GM12878 (cell line): ENCODE measurements around the gene TMEM198. TPM values are rescaled to one million over a fixed set of nuclear protein-coding genes. Genes with fewer than 3 reads are reported as not detected.

Experiments
- ATAC-seq: fragments of 200-7000 bp; cut with Tn5 transposase; 3 replicates; pipeline ENCODE4 v1.9.1; 2020; ENCODE audit warnings: mild to moderate bottlenecking, moderate library complexity
- BruUV-seq: library from RNA; stranded (reverse); fragments of 400-500 nt; replicated peaks from 2 replicates; lab custom pipeline; 2021; lab: Mats Ljungman, UMichigan
- CTCF ChIA-PET: fragments of 300-600 bp; sonication (Branson Sonifier 250); formaldehyde crosslinking; extraction: SDS; loops from one replicate; lab custom pipeline; 2021; ENCODE audit warnings: inconsistent platforms; lab: Yijun Ruan, JAX
- POLR2A ChIA-PET: fragments of 350-600 bp; formaldehyde crosslinking; extraction: SDS; loops from one replicate; lab custom pipeline; 2021; ENCODE audit warnings: inconsistent platforms; lab: Charles Lee
- RAD21 ChIA-PET: fragments of 300-600 bp; sonication (Branson Sonifier 250); formaldehyde crosslinking; loops from one replicate; lab custom pipeline; 2023; ENCODE audit warnings: antibody characterized with exemption; ENCODE audit not compliant: unreplicated experiment; lab: Charles Lee
- SMC1A ChIA-PET: fragments of 300-600 bp; sonication (Branson Sonifier 250); formaldehyde crosslinking; loops from one replicate; lab custom pipeline; 2023; ENCODE audit not compliant: unreplicated experiment, uncharacterized antibody; lab: Charles Lee
- DNase-seq: peaks from one replicate; pipeline ENCODE4 v3.0.0-alpha.2; 2011; ENCODE audit warnings: low read depth, low spot score
- FAIRE-seq: peaks from 3 replicates; lab custom pipeline; 2011; peaks lifted over from hg19 to GRCh38; lab: Jason Lieb, UNC
- H2AFZ ChIP-seq: 2 replicates; pipeline ENCODE4 v1.6.0; 2011; ENCODE audit warnings: low read depth, low read length, control low read depth; ENCODE audit not compliant: control insufficient read depth
- H3K27ac ChIP-seq: 2 replicates; pipeline ENCODE4 v1.5.1; 2011; ENCODE audit warnings: control low read depth; ENCODE audit not compliant: control insufficient read depth, insufficient read depth
- H3K27me3 ChIP-seq, 2 experiments: replicated peaks in 1 of 2; 2 replicates each; pipeline versions ENCODE4 v1.6.0 to v1.6.1; 2011; ENCODE audit warnings: low read length in 1 of 2; ENCODE audit not compliant: control insufficient read depth in 2 of 2, insufficient read depth in 2 of 2
- H3K36me3 ChIP-seq, 2 experiments: 2 replicates each; pipeline ENCODE4 v1.5.1; 2011; ENCODE audit warnings: low read length in 1 of 2; ENCODE audit not compliant: control insufficient read depth in 2 of 2, insufficient read depth in 2 of 2
- H3K4me1 ChIP-seq: 2 replicates; pipeline ENCODE4 v1.6.1; 2011; ENCODE audit warnings: mild to moderate bottlenecking, low read length, moderate library complexity, mixed read lengths; ENCODE audit not compliant: control insufficient read depth, insufficient read depth
- H3K4me2 ChIP-seq: 2 replicates; pipeline ENCODE4 v1.6.0; 2011; ENCODE audit warnings: control low read depth; ENCODE audit not compliant: control insufficient read depth, insufficient read depth
- H3K4me3 ChIP-seq: fragments of 200-600 bp; sonication (generic); 2 replicates; pipeline ENCODE4 v1.5.1; 2016
- H3K79me2 ChIP-seq: 2 replicates; pipeline ENCODE4 v1.6.0; 2011; ENCODE audit warnings: low read length; ENCODE audit not compliant: control insufficient read depth, insufficient read depth
- H3K9ac ChIP-seq: 2 replicates; pipeline ENCODE4 v1.8.0; 2011; ENCODE audit warnings: low read length, control low read depth, mixed read lengths; ENCODE audit not compliant: control insufficient read depth, insufficient read depth
- H3K9me3 ChIP-seq: replicated peaks from 3 replicates; pipeline ENCODE4 v1.5.1; 2011; ENCODE audit warnings: mild to moderate bottlenecking, low read length; ENCODE audit not compliant: control insufficient read depth, insufficient read depth
- H4K20me1 ChIP-seq: 2 replicates; pipeline ENCODE4 v1.6.0; 2011; ENCODE audit not compliant: control insufficient read depth, insufficient read depth
- ASH2L ChIP-seq: fragments of 300-600, 200-600 bp; sonication (generic); IDR thresholded peaks from 2 replicates; pipeline ENCODE4 v1.6.1; 2017; ENCODE audit warnings: low read depth, mild to moderate bottlenecking, borderline replicate concordance
- CHD2 ChIP-seq: IDR thresholded peaks from 2 replicates; pipeline ENCODE4 v1.6.1; 2011; ENCODE audit warnings: low read depth, low read length, improper control_type of control experiment, borderline replicate concordance
- FOS ChIP-seq: IDR thresholded peaks from 3 replicates; pipeline ENCODE4 v1.6.1; 2011; ENCODE audit warnings: borderline replicate concordance; ENCODE audit not compliant: insufficient read length; ENCODE audit errors: extremely low read depth
- FOXK2 ChIP-seq: fragments of 450-650 bp; IDR thresholded peaks from 2 replicates; pipeline ENCODE4 v1.6.1; 2017; ENCODE audit warnings: mild to moderate bottlenecking, moderate library complexity
- FOXM1 ChIP-seq: IDR thresholded peaks from 2 replicates; pipeline ENCODE4 v1.6.1; 2012; ENCODE audit warnings: low read depth, mild to moderate bottlenecking, inconsistent platforms, low read length, moderate library complexity
- HDGF ChIP-seq: fragments of 450-650 bp; IDR thresholded peaks from 2 replicates; pipeline ENCODE4 v1.6.1; 2016; ENCODE audit warnings: antibody characterized with exemption
- IKZF2 ChIP-seq, 2 experiments: fragments of 450-650 bp; IDR thresholded peaks; 2 replicates each; pipeline ENCODE4 v1.6.1; 2017; ENCODE audit warnings: mild to moderate bottlenecking in 2 of 2, moderate library complexity in 2 of 2
- IRF4 ChIP-seq: IDR thresholded peaks from 2 replicates; pipeline ENCODE4 v1.6.1; 2011; ENCODE audit warnings: low read depth, low read length
- LARP7 ChIP-seq: fragments of 450-650 bp; IDR thresholded peaks from 2 replicates; pipeline ENCODE4 v1.6.1; 2017; ENCODE audit warnings: mild to moderate bottlenecking
- NFYA ChIP-seq: IDR thresholded peaks from 2 replicates; pipeline ENCODE4 v1.6.1; 2011; ENCODE audit warnings: low read depth, mild to moderate bottlenecking, low read length, improper control_type of control experiment, borderline replicate concordance
- RAD51 ChIP-seq: fragments of 450-650 bp; IDR thresholded peaks from 2 replicates; pipeline ENCODE4 v1.6.1; 2016; ENCODE audit warnings: moderate library complexity, mild to moderate bottlenecking, inconsistent platforms
- SMARCA5 ChIP-seq: fragments of 450-650 bp; IDR thresholded peaks from 2 replicates; pipeline ENCODE4 v1.6.1; 2017; ENCODE audit warnings: mild to moderate bottlenecking
- SP1 ChIP-seq: IDR thresholded peaks from one replicate; pipeline ENCODE4 v1.6.1; 2011; ENCODE audit warnings: low read depth, low read length
- SREBF1 ChIP-seq: IDR thresholded peaks from 2 replicates; pipeline ENCODE4 v1.6.1; 2012; ENCODE audit warnings: mild to moderate bottlenecking, low read length
- ZNF207 ChIP-seq: fragments of 450-650 bp; IDR thresholded peaks from 2 replicates; pipeline ENCODE4 v1.6.1; 2014; ENCODE audit warnings: antibody characterized with exemption, mild to moderate bottlenecking, borderline replicate concordance
- whole genome bisulfite sequencing: methylation state at CpG from one replicate; pipeline ENCODE4 v1.1.6; 2016; ENCODE audit warnings: low lambda C conversion rate; ENCODE audit not compliant: insufficient replicate concordance, insufficient coverage; ENCODE audit errors: missing lambda C conversion rate; 5-methylcytosine and 5-hydroxymethylcytosine counted together
- in situ Hi-C: fragments of 300-500 bp; cut with MboI; formaldehyde crosslinking; loops from 9 replicates; pipeline ENCODE4 v1.14.3; 2018; ENCODE audit warnings: mixed read lengths
- intact Hi-C: fragments of 100-400 bp; cut with micrococcal nuclease; formaldehyde crosslinking; loops from one replicate; pipeline ENCODE4 v1.14.2; 2022; ENCODE audit not compliant: unreplicated experiment
- polyA plus RNA-seq, 11 experiments: library from polyadenylated mRNA; depleted of rRNA in 4 of 11; unstranded in 6 of 11; stranded (reverse) in 5 of 11; fragments of >200 nt; fragmentation: Nextera tagmentation in 4 of 11; fragmentation: Illumina TruSeq in 1 of 11; extraction: Ambion mirVana in 4 of 11; extraction: Trizol in 1 of 11; gene quantifications; 1 replicate in 1 of 11; 2 replicates in 10 of 11; pipeline versions ENCODE4 v1.2.1 to v1.2.3, GENCODE V29; 2011 to 2016; ENCODE audit warnings: inconsistent platforms in 2 of 11, missing spikeins in 2 of 11, low read depth in 1 of 11
- total RNA-seq, 4 experiments: library from RNA; depleted of rRNA in 3 of 4; stranded (reverse); fragments of >200 nt in 3 of 4; fragmentation: Illumina TruSeq in 1 of 4; extraction: Trizol in 1 of 4; gene quantifications; 2 replicates each; pipeline versions ENCODE4 v1.2.1 to v1.2.3, GENCODE V29; 2013 to 2021
- TF ChIP-seq, protein P1 (sequence below): fragments of 150-350 bp; IDR thresholded peaks from 2 replicates; pipeline ENCODE4 v1.6.1; 2014; ENCODE audit warnings: mild to moderate bottlenecking, low read depth, low read length
- TF ChIP-seq, protein P2 (sequence below): fragments of 450-650 bp; IDR thresholded peaks from 2 replicates; pipeline ENCODE4 v1.6.1; 2016; ENCODE audit warnings: mild to moderate bottlenecking
- TF ChIP-seq, protein P3 (sequence below): IDR thresholded peaks from 2 replicates; pipeline ENCODE4 v1.6.1; 2011; ENCODE audit warnings: borderline replicate concordance, low read depth, mild to moderate bottlenecking, moderate library complexity, mixed read lengths, low read length; ENCODE audit not compliant: insufficient read depth; ENCODE audit errors: extremely low read length

TMEM198 gene
- total and polyA plus RNA-seq, 10 of the 15 experiments (the other 5 are each of a cell fraction or from before 2014, with no cell fraction given): 0.16 to 1.2 (median 0.65) TPM; not detected in 2

DNA sequence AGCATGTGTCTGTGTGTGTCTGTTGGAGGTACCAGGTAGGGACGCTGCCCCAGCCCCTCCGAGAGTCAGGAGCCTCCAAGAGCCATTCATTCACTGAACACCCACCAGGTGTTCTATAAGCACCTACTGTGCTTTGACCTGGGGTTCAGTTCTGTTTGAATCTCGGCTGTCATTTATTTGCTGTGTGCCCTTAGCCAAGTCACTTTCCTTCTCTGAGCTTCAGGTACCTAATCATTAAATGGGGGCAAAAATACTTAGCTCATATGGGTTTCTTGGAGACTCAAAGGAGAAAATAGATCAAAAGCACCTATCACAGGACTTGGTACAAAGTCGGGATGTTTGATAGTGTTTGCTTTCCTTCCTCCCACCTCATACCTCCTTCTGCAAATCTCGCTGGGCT is 16.4 kb upstream of the TMEM198 start:
- Histone ChIP-seq H3K4me3 (no peak overlapping the region), H3K4me2 (no peak overlapping the region), H3K4me1 (no peaks in the 10 kb centered on the region), H2AFZ (no peak overlapping the region), H3K36me3 (no peaks in the 10 kb centered on the region), H3K27ac (no peak overlapping the region), H4K20me1 (no peaks in the 10 kb centered on the region; the same call in 1 of the 2 replicates), H3K9me3 (no peaks in the 10 kb centered on the region), H3K79me2 (no peaks in the 10 kb centered on the region), H3K9ac (no peak overlapping the region), H3K27me3 (peaks cover 16 to 19% of the 10 kb centered on the region in 2 experiments)
- FAIRE-seq: no peak
- CTCF ChIA-PET: interaction anchor here (0.9 to 10.8 kb wide), 7 partner anchors 17 to 125 kb away, joined by 3 to 224 read pairs (median 9); partner anchors contain the start of gene GMPPA
- RAD21 ChIA-PET: interaction anchor here (0.8 to 1.5 kb wide), 4 partner anchors 12 to 125 kb away, joined by 3 to 7 read pairs (median 4); a partner anchor contains a TSS
- in situ Hi-C loops (no loop called here), intact Hi-C loops (no loop called here)
- BruUV-seq: no TSS peak
- SMC1A ChIA-PET: interaction anchor here (1.4 to 4.3 kb wide), 6 partner anchors 9 to 125 kb away, joined by 3 to 41 read pairs (median 8); partner anchors contain the start of gene GMPPA
- DNase-seq: no peak
- POLR2A ChIA-PET: no interaction called here
- no peak for ATAC-seq
- TF ChIP-seq SREBF1 (no peak), ZNF207 (no peak), FOS (no peak), FOXK2 (no peak), SMARCA5 (no peak), NFYA (no peak), IKZF2 (IDR thresholded peaks at IDR 0.05) (no peak), IRF4 (no peak), SP1 (no peak), RAD51 (no peak), CHD2 (no peak), LARP7 (no peak), HDGF (no peak), ASH2L (no peak), FOXM1 (no peak)
- TF ChIP-seq, protein P1, sequence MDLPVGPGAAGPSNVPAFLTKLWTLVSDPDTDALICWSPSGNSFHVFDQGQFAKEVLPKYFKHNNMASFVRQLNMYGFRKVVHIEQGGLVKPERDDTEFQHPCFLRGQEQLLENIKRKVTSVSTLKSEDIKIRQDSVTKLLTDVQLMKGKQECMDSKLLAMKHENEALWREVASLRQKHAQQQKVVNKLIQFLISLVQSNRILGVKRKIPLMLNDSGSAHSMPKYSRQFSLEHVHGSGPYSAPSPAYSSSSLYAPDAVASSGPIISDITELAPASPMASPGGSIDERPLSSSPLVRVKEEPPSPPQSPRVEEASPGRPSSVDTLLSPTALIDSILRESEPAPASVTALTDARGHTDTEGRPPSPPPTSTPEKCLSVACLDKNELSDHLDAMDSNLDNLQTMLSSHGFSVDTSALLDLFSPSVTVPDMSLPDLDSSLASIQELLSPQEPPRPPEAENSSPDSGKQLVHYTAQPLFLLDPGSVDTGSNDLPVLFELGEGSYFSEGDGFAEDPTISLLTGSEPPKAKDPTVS: no peak
- TF ChIP-seq, protein P2, sequence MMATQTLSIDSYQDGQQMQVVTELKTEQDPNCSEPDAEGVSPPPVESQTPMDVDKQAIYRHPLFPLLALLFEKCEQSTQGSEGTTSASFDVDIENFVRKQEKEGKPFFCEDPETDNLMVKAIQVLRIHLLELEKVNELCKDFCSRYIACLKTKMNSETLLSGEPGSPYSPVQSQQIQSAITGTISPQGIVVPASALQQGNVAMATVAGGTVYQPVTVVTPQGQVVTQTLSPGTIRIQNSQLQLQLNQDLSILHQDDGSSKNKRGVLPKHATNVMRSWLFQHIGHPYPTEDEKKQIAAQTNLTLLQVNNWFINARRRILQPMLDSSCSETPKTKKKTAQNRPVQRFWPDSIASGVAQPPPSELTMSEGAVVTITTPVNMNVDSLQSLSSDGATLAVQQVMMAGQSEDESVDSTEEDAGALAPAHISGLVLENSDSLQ: no peak
- TF ChIP-seq, protein P3, sequence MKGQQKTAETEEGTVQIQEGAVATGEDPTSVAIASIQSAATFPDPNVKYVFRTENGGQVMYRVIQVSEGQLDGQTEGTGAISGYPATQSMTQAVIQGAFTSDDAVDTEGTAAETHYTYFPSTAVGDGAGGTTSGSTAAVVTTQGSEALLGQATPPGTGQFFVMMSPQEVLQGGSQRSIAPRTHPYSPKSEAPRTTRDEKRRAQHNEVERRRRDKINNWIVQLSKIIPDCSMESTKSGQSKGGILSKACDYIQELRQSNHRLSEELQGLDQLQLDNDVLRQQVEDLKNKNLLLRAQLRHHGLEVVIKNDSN: no peak
- TF ChIP-seq, all 136 proteins: peak for 0
- WGBS: 3% methylated on average over 5 of the region's 5 CpGs
